Osteoblast (primary cell): ENCODE results near the gene ALDH1A2. TPM values are rescaled to one million over a fixed set of nuclear protein-coding genes. Genes with fewer than 3 reads are reported as not detected.
"Not testable (repeated sequence)": the region's sequence is repeated elsewhere in the genome, so short reads cannot be mapped to it uniquely, and the experiment has no call there.

Experiments used
- DNase-seq: peaks from one replicate; pipeline ENCODE4 v3.0.0; 2011; ENCODE audit warnings: low spot score, mixed read lengths; ENCODE audit not compliant: insufficient read length; ENCODE audit errors: missing footprints
- H2AFZ ChIP-seq: 2 replicates; pipeline ENCODE4 v1.6.0; 2011; ENCODE audit warnings: mild to moderate bottlenecking, low read length
- H3K27ac ChIP-seq: 2 replicates; pipeline ENCODE4 v1.5.1; 2011; ENCODE audit warnings: mild to moderate bottlenecking, low read depth, low read length, moderate library complexity
- H3K27me3 ChIP-seq: 2 replicates; pipeline ENCODE4 v1.6.0; 2012; ENCODE audit warnings: mild to moderate bottlenecking, control low read depth, inconsistent platforms, low read length, moderate library complexity; ENCODE audit not compliant: insufficient read depth
- H3K36me3 ChIP-seq: 2 replicates; pipeline ENCODE4 v1.5.1; 2011; ENCODE audit warnings: mild to moderate bottlenecking, low read length, control low read depth, moderate library complexity; ENCODE audit not compliant: insufficient read depth
- H3K4me1 ChIP-seq: 2 replicates; pipeline ENCODE4 v1.5.1; 2011; ENCODE audit warnings: mild to moderate bottlenecking, low read length, control low read depth, moderate library complexity; ENCODE audit not compliant: insufficient read depth
- H3K4me2 ChIP-seq: 2 replicates; pipeline ENCODE4 v1.6.0; 2011; ENCODE audit warnings: mild to moderate bottlenecking, low read length; ENCODE audit not compliant: insufficient read depth
- H3K4me3 ChIP-seq: fragments of 200-600 bp; sonication (generic); 3 replicates; pipeline ENCODE4 v1.5.1; 2012; ENCODE audit warnings: mild to moderate bottlenecking, low read length, inconsistent platforms; ENCODE audit not compliant: insufficient read depth
- H3K79me2 ChIP-seq: 2 replicates; pipeline ENCODE4 v1.6.0; 2012; ENCODE audit warnings: mild to moderate bottlenecking, low read length, control low read depth, inconsistent platforms; ENCODE audit not compliant: insufficient read depth
- H3K9me3 ChIP-seq: 2 replicates; pipeline ENCODE4 v1.5.1; 2011; ENCODE audit warnings: low read depth, low read length, control low read depth
- H4K20me1 ChIP-seq: 2 replicates; pipeline ENCODE4 v1.6.0; 2012; ENCODE audit warnings: mild to moderate bottlenecking, low read length, control low read depth; ENCODE audit not compliant: insufficient read depth
- total RNA-seq: library from RNA; depleted of rRNA; stranded (reverse); fragments of >200 nt; gene quantifications from 2 replicates; pipeline ENCODE4 v1.2.3, GENCODE V29; 2012
- TF ChIP-seq, protein P1 (sequence below): IDR thresholded peaks from 2 replicates; pipeline ENCODE4 v1.5.1; 2011; ENCODE audit warnings: mild to moderate bottlenecking, low read depth, low read length, moderate library complexity; ENCODE audit errors: extremely low read depth

Gene ALDH1A2
- total RNA-seq, 1 donor = 1.1 TPM

DNA sequence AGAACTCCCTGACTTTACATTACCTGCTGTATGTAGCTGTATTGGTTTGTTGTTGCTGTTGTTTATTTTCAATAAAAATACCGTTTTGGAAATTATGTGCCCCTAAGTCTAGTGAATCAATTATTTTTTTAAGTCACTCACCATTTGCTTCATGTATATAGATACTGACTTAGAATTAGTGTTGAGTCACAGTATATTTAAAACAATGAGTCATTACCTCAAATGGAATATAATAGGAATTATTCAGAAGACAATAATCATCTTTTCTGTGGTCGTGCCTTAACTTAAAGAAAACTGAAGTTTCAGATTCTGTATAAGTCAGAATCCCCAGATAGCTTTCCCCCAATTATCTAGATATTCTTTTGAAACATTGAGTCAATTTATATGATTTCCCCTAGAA, 21.0 kb upstream of the ALDH1A2 start:
- Histone ChIP-seq H3K9me3 (no peaks in the 10 kb centered on the region), H3K36me3 (no peaks in the 10 kb centered on the region), H3K4me1 (peaks cover 5% of the 10 kb centered on the region), H4K20me1 (no peaks in the 10 kb centered on the region), H2AFZ (no peak overlapping the region), H3K4me2 (peak overlapping the region; percentile 33), H3K27ac (no peak overlapping the region), H3K4me3 (no peak overlapping the region), H3K27me3 (peaks cover 15% of the 10 kb centered on the region), H3K79me2 (no peaks in the 10 kb centered on the region)
- no peak for DNase-seq
- TF ChIP-seq, protein P1, sequence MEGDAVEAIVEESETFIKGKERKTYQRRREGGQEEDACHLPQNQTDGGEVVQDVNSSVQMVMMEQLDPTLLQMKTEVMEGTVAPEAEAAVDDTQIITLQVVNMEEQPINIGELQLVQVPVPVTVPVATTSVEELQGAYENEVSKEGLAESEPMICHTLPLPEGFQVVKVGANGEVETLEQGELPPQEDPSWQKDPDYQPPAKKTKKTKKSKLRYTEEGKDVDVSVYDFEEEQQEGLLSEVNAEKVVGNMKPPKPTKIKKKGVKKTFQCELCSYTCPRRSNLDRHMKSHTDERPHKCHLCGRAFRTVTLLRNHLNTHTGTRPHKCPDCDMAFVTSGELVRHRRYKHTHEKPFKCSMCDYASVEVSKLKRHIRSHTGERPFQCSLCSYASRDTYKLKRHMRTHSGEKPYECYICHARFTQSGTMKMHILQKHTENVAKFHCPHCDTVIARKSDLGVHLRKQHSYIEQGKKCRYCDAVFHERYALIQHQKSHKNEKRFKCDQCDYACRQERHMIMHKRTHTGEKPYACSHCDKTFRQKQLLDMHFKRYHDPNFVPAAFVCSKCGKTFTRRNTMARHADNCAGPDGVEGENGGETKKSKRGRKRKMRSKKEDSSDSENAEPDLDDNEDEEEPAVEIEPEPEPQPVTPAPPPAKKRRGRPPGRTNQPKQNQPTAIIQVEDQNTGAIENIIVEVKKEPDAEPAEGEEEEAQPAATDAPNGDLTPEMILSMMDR = no peak

DNA sequence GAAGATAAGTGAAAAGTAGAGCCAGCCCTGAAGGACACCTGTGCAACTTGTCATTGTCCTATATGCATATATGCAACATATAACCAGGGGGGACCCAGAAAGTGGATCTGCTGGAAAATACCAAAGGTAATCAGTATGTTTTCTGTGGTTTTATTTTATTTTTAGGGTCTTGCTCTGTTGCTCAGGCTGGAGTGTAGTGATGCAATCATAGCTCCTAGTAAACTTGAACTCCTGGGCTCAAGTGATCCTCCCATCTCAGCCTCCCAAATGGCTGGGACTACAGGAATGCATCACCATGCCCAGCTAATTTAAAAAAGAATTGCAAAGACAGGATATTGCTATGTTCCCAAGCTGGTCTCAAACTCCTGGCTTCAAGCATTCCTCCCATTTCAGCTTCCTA, 18.0 kb upstream of the ALDH1A2 start:
- Histone ChIP-seq H3K4me2 (no peak overlapping the region), H3K36me3 (no peaks in the 10 kb centered on the region), H4K20me1 (no peaks in the 10 kb centered on the region), H3K4me1 (peaks cover 5% of the 10 kb centered on the region), H2AFZ (no peak overlapping the region), H3K27me3 (peaks cover 11% of the 10 kb centered on the region), H3K79me2 (no peaks in the 10 kb centered on the region), H3K4me3 (no peak overlapping the region), H3K27ac (no peak overlapping the region), H3K9me3 (no peaks in the 10 kb centered on the region)
- DNase-seq = no peak
- TF ChIP-seq, protein P1 = no peak

DNA sequence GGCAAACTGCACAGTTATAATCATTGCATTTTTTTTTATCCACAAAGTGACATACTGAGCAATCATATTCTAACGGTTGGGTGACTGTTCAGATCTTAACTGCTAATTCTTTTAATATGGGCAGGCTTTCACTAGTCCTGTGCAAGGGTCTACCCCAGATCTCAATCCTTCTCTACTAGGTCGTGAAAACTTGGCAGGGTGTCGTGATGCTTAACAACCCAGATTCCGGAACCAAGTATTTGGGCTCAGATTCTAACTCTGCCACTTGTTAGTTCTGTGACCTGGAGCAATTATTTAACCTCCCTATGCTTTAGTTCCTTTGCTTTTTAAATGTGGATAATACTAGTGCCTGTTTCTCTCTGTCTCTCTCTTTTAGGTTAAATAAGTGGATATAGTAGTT, 16.4 kb upstream of the ALDH1A2 start:
- no peaks in the 10 kb centered on the region for H3K9me3 ChIP-seq
- TF ChIP-seq, protein P1 = no peak
- H3K36me3 ChIP-seq = no peaks in the 10 kb centered on the region
- peaks cover 5% of the 10 kb centered on the region for H3K4me1 ChIP-seq
- H3K79me2 ChIP-seq = no peaks in the 10 kb centered on the region
- no peaks in the 10 kb centered on the region for H4K20me1 ChIP-seq
- H2AFZ ChIP-seq = no peak overlapping the region
- no peak overlapping the region for H3K4me3 ChIP-seq
- H3K27me3 ChIP-seq = peaks cover 9% of the 10 kb centered on the region
- DNase-seq = no peak
- H3K4me2 ChIP-seq = no peak overlapping the region
- no peak overlapping the region for H3K27ac ChIP-seq

DNA sequence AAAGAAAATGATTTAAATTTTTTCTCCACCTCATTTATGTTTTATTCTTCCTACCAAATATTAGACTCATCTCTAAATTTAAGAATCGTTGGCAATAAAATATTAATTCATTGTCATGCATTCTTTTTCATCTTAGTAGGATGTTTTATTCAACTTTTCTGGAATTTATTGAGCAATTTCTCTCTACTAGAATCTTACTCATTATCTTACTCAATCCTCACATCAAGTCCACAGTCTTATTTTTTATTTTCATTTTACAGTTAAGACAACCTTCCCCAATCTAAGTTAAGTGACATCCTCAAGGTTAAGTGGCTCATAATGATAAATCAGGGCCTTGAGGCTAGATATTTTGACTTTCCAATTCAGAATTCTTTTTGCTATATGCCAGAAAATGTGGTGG, 15.9 kb upstream of the ALDH1A2 start:
- no peak overlapping the region for H2AFZ ChIP-seq
- no peaks in the 10 kb centered on the region for H4K20me1 ChIP-seq
- H3K4me1 ChIP-seq = peaks cover 3% of the 10 kb centered on the region
- no peak overlapping the region for H3K27ac ChIP-seq
- H3K9me3 ChIP-seq = no peaks in the 10 kb centered on the region
- H3K4me3 ChIP-seq = no peak overlapping the region
- no peak for DNase-seq
- TF ChIP-seq, protein P1 = no peak
- H3K36me3 ChIP-seq = no peaks in the 10 kb centered on the region
- H3K27me3 ChIP-seq = peaks cover 13% of the 10 kb centered on the region
- H3K4me2 ChIP-seq = no peak overlapping the region
- no peaks in the 10 kb centered on the region for H3K79me2 ChIP-seq

DNA sequence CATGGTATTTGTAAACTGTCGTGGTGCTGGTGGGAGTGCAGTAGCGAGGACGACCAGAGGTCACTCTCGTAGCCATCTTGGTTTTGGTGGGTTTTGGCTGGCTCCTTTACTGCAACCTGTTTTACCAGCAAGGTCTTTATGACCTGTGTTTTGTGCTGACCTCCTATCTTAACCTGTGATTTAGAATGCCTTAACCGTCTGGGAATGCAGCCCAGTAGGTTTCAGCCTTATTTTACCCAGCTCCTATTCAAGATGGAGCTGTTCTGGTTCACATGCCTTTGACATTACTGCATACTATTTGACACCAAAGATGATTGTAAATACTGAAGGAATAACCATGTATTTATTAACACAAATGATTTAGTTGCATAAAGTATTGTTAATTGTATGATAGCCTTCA, 15.4 kb upstream of the ALDH1A2 start:
- not testable (repeated sequence) for H3K4me3 ChIP-seq, H3K79me2 ChIP-seq, H4K20me1 ChIP-seq, H2AFZ ChIP-seq, H3K9me3 ChIP-seq, DNase-seq, H3K4me1 ChIP-seq, H3K4me2 ChIP-seq, H3K27ac ChIP-seq, H3K36me3 ChIP-seq
- H3K27me3 ChIP-seq = peaks cover 16% of the 10 kb centered on the region
